ENCODE data around the gene FGF3.
"Not testable (repeated sequence)": the region's sequence is repeated elsewhere in the genome, so short reads cannot be mapped to it uniquely, and the experiment has no call there.

The FGF3 gene

GRCh38 chr11:69773626-69774353 lies 45.4 kb downstream of the FGF3 start:
- DNase-seq (ENCODE audit: low read depth in 2 of 2): no peak

- DNase-seq (ENCODE audit: low read depth in 2 of 2): no peak
Measured at GRCh38 chr11:69771466-69771865, 47.8 kb downstream of the FGF3 start.

- no peak for DNase-seq (ENCODE audit: low read depth in 2 of 2)
Measured at GRCh38 chr11:69770540-69770939, 48.7 kb downstream of the FGF3 start.

- DNase-seq (ENCODE audit: low read depth in 2 of 2): no peak
Measured at GRCh38 chr11:69765498-69765995, 53.7 kb downstream of the FGF3 start.

GRCh38 chr11:69764918-69765317 lies 54.3 kb downstream of the FGF3 start:
- DNase-seq (ENCODE audit: low read depth in 2 of 2): not testable (repeated sequence)

- DNase-seq (ENCODE audit: low read depth in 2 of 2): no peak
Measured at GRCh38 chr11:69760319-69760718, 58.9 kb downstream of the FGF3 start.

All from stimulated activated CD4-positive, alpha-beta T cell treated with anti-CD3 and anti-CD28 coated beads, Interleukin-1b, Interleukin-23, amount 100 ng/mL, for 1 hour (primary cell).